K562 (cell line): ENCODE results near the gene ADGRD1. TPM values are rescaled to one million over a fixed set of nuclear protein-coding genes. Genes with fewer than 3 reads are reported as not detected.

Experiments
- ATAC-seq: fragments of 200-7000 bp; cut with Tn5 transposase; 3 replicates; pipeline ENCODE4 v1.9.1; 2020; ENCODE audit warnings: moderate library complexity
- BruUV-seq: library from RNA; stranded (reverse); fragments of 400-500 nt; replicated peaks from 2 replicates; lab custom pipeline; 2021; lab: Mats Ljungman, UMichigan
- CTCF ChIA-PET: fragments of 300-600 bp; formaldehyde crosslinking; extraction: SDS; loops from one replicate; lab custom pipeline; 2021; ENCODE audit warnings: low intra/inter-chr PET ratio; lab: Yijun Ruan, JAX
- POLR2A ChIA-PET: fragments of 300-600, 350-650 bp; sonication (Branson Sonifier 250); formaldehyde crosslinking; extraction: SDS; loops from one replicate; lab custom pipeline; 2021; ENCODE audit warnings: antibody characterized with exemption, inconsistent platforms; lab: Yijun Ruan, JAX
- DNase-seq, 4 experiments: peaks; one replicate each; pipeline versions ENCODE4 v3.0.0 to v3.0.0-alpha.2; 2011 to 2018; ENCODE audit warnings: low spot score in 3 of 4, mixed read lengths in 3 of 4; ENCODE audit errors: extremely low read depth in 1 of 4
- FAIRE-seq: peaks from 2 replicates; lab custom pipeline; 2011; peaks lifted over from hg19 to GRCh38; lab: Jason Lieb, UNC
- H2AFZ ChIP-seq: 2 replicates; pipeline ENCODE4 v1.6.0; 2011; ENCODE audit warnings: low read depth, low read length, control low read depth, inconsistent platforms
- H3K27ac ChIP-seq: fragments of 200-600 bp; 3 replicates; pipeline ENCODE4 v1.8.0; 2011; ENCODE audit warnings: low read depth, mild to moderate bottlenecking, control low read depth, inconsistent platforms, low read length, moderate library complexity, mixed read lengths; ENCODE audit errors: extremely low read depth
- H3K27me3 ChIP-seq, 2 experiments: fragments of 300-600 bp in 1 of 2; 2 replicates in 1 of 2; 3 replicates in 1 of 2; pipeline versions ENCODE4 v1.6.0 to v1.8.0; 2011; ENCODE audit warnings: inconsistent platforms in 2 of 2, low read length in 2 of 2, mild to moderate bottlenecking in 1 of 2, mixed read lengths in 1 of 2, moderate library complexity in 1 of 2; ENCODE audit not compliant: control insufficient read depth in 2 of 2, insufficient read depth in 2 of 2
- H3K36me3 ChIP-seq: fragments of 300-600 bp; 3 replicates; pipeline ENCODE4 v1.8.0; 2011; ENCODE audit warnings: mild to moderate bottlenecking, low read length, inconsistent platforms; ENCODE audit not compliant: control insufficient read depth, insufficient read depth
- H3K4me1 ChIP-seq, 2 experiments: fragments of 200-600 bp in 1 of 2; replicated peaks in 1 of 2; 2 replicates in 1 of 2; 3 replicates in 1 of 2; pipeline versions ENCODE4 v1.5.1 to v1.8.0; 2011; ENCODE audit warnings: inconsistent platforms in 2 of 2, low read length in 2 of 2, mild to moderate bottlenecking in 1 of 2, mixed read lengths in 1 of 2, moderate library complexity in 1 of 2; ENCODE audit not compliant: control insufficient read depth in 2 of 2, insufficient read depth in 2 of 2
- H3K4me2 ChIP-seq: 2 replicates; pipeline ENCODE4 v1.6.1; 2011; ENCODE audit warnings: low read length, control low read depth, inconsistent platforms, mixed read lengths; ENCODE audit not compliant: insufficient read depth
- H3K4me3 ChIP-seq: fragments of 200-600 bp; sonication (generic), shearing (Covaris generic); 2 replicates; pipeline ENCODE4 v1.5.1; 2016; ENCODE audit warnings: control low read depth, inconsistent platforms
- H3K79me2 ChIP-seq: fragments of 200-600 bp; 3 replicates; pipeline ENCODE4 v1.8.0; 2011; ENCODE audit warnings: low read length, inconsistent platforms; ENCODE audit not compliant: control insufficient read depth, insufficient read depth
- H3K9ac ChIP-seq, 2 experiments: 2 replicates each; pipeline versions ENCODE4 v1.6.0 to v1.6.1; 2011; ENCODE audit warnings: low read depth in 2 of 2, low read length in 2 of 2, control low read depth in 1 of 2, inconsistent platforms in 1 of 2, mild to moderate bottlenecking in 1 of 2, mixed read lengths in 1 of 2; ENCODE audit not compliant: insufficient read depth in 1 of 2
- H3K9me1 ChIP-seq: one replicate; pipeline ENCODE4 v1.6.0; 2011; ENCODE audit warnings: inconsistent platforms, mild to moderate bottlenecking, low read length, moderate library complexity; ENCODE audit not compliant: control insufficient read depth, insufficient read depth
- H3K9me3 ChIP-seq: replicated peaks from 2 replicates; pipeline ENCODE4 v1.5.1; 2011; ENCODE audit warnings: low read depth, low read length, inconsistent platforms; ENCODE audit not compliant: control insufficient read depth, insufficient read depth
- H4K20me1 ChIP-seq: replicated peaks from 2 replicates; pipeline ENCODE4 v1.6.1; 2011; ENCODE audit warnings: low read length, inconsistent platforms, mixed read lengths; ENCODE audit not compliant: control insufficient read depth, insufficient read depth
- KDM4B ChIP-seq, 2 experiments: fragments of 450-650 bp in 1 of 2; sonication (generic) in 1 of 2; IDR thresholded peaks; 2 replicates each; pipeline ENCODE4 v1.6.1; 2016 to 2017; ENCODE audit warnings: borderline replicate concordance in 2 of 2, antibody characterized with exemption in 1 of 2, low read depth in 1 of 2, mild to moderate bottlenecking in 1 of 2
- MBD2 ChIP-seq: sonication (generic); IDR thresholded peaks from 2 replicates; pipeline ENCODE4 v1.6.1; 2016; ENCODE audit warnings: low read depth, borderline replicate concordance
- NRF1 ChIP-seq, 2 experiments: fragments of 450-650 bp; IDR thresholded peaks in 1 of 2; conservative IDR thresholded peaks in 1 of 2; 2 replicates each; pipeline ENCODE4 v1.6.1; 2014; ENCODE audit warnings: mild to moderate bottlenecking in 2 of 2
- YY1 ChIP-seq, 3 experiments: IDR thresholded peaks; 2 replicates each; pipeline ENCODE4 v1.6.1; 2011; ENCODE audit warnings: low read length in 2 of 3, mild to moderate bottlenecking in 2 of 3, moderate library complexity in 2 of 3, borderline replicate concordance in 1 of 3, control low read depth in 1 of 3, low read depth in 1 of 3; ENCODE audit not compliant: insufficient read depth in 3 of 3, insufficient replicate concordance in 2 of 3, control insufficient read depth in 1 of 3, insufficient read length in 1 of 3; ENCODE audit errors: extremely low read depth in 1 of 3
- ZBTB43 ChIP-seq: sonication (generic); formaldehyde crosslinking; IDR thresholded peaks from 2 replicates; pipeline ENCODE4 v1.8.0; 2023; ENCODE audit warnings: mild to moderate bottlenecking, missing genetic modification reagents
- WGBS: fragments of 100-300 bp; shearing (Covaris generic); methylation state at CpG from one replicate; pipeline ENCODE4 v1.1.6; 2016; ENCODE audit warnings: low coverage, mixed read lengths; ENCODE audit not compliant: insufficient coverage; ENCODE audit errors: missing lambda C conversion rate; 5-methylcytosine and 5-hydroxymethylcytosine counted together
- in situ Hi-C: fragments of 300-500 bp; cut with MboI; formaldehyde crosslinking; loops from 4 replicates; pipeline ENCODE4 v1.15.0; 2018; ENCODE audit warnings: inconsistent platforms, mixed read lengths
- intact Hi-C: fragments of 100-400 bp; cut with micrococcal nuclease; formaldehyde crosslinking; loops from 2 replicates; pipeline ENCODE4 v1.14.2; 2022
- polyA plus RNA-seq, 8 experiments: library from polyadenylated mRNA; depleted of rRNA in 4 of 8; stranded (reverse) in 5 of 8; unstranded in 3 of 8; fragments of >200 nt; fragmentation: Nextera tagmentation in 2 of 8; fragmentation: Illumina TruSeq in 1 of 8; extraction: Ambion mirVana in 2 of 8; extraction: Trizol in 1 of 8; gene quantifications; 2 replicates each; pipeline versions ENCODE4 v1.2.1 to v1.2.3, GENCODE V29; 2011 to 2014; ENCODE audit warnings: inconsistent platforms in 1 of 8, missing spikeins in 1 of 8
- total RNA-seq, 7 experiments: library from RNA; depleted of rRNA in 6 of 7; stranded (reverse); fragments of >200 nt in 6 of 7; fragmentation: Illumina TruSeq in 2 of 7; extraction: Trizol in 2 of 7; gene quantifications; 2 replicates each; pipeline versions ENCODE4 v1.2.1 to v1.2.3, GENCODE V29; 2011 to 2021; ENCODE audit warnings: low replicate concordance in 1 of 7

Gene ADGRD1
- total and polyA plus RNA-seq, 9 of the 15 experiments (the other 6 are each of a cell fraction or from before 2014, with no cell fraction given): 1.7 to 11.7 (median 3.3) TPM

GRCh38 chr12:131012279-131013069, 58.8 kb downstream of the ADGRD1 start:
- Histone ChIP-seq H2AFZ (no peak overlapping the region), H3K79me2 (no peaks in the 10 kb centered on the region), H3K36me3 (no peaks in the 10 kb centered on the region; the same call in 2 of the 3 replicates), H3K4me1 (peaks cover 4 to 10% of the 10 kb centered on the region in 2 experiments; a peak in 2 of 5 replicates), H3K27me3 (peaks cover 0 to 38% of the 10 kb centered on the region in 2 experiments; a peak in 2 of 5 replicates), H3K27ac (no peak overlapping the region), H3K4me3 (no peak overlapping the region), H4K20me1 (peaks cover 5% of the 10 kb centered on the region), H3K9me1 (no peaks in the 10 kb centered on the region), H3K4me2 (no peak overlapping the region), H3K9ac (no peak overlapping the region), H3K9me3 (no peaks in the 10 kb centered on the region)
- TF ChIP-seq NRF1 (conservative IDR thresholded peaks at IDR 0.05 in 1 of 2, IDR thresholded peaks at IDR 0.05 in 1 of 2) (no peak), KDM4B (IDR thresholded peaks at IDR 0.05; ENCODE audit: borderline replicate concordance in 2 of 2, low read depth in 1 of 2) (no peak), ZBTB43 (no peak), MBD2 (no peak), YY1 (IDR thresholded peaks at IDR 0.05; ENCODE audit: borderline replicate concordance in 1 of 3, control insufficient read depth in 1 of 3, extremely low read depth in 1 of 3, insufficient read depth in 3 of 3, insufficient read length in 1 of 3, insufficient replicate concordance in 2 of 3, low read depth in 1 of 3, low read length in 2 of 3) (peak in 1 of 3 experiments; percentile 32)
- ATAC-seq (no peak; the same call in 2 of the 3 replicates), FAIRE-seq (no peak), DNase-seq (no peak)
- BruUV-seq: no TSS peak
- ChIA-PET POLR2A (interaction anchor here (0.7 kb wide), 1 partner anchor 13 kb away, joined by 3 read pairs; no protein-coding TSS in a partner anchor), CTCF (no interaction called here)
- WGBS: 41% methylated on average over 23 of the region's 23 CpGs
- in situ Hi-C loops: no loop called here
- intact Hi-C loops: no loop called here
